ENCODE data around the gene INTS15. TPM values are rescaled to one million over a fixed set of nuclear protein-coding genes. Genes with fewer than 3 reads are reported as not detected.
A peak's percentile ranks its signal among the peaks of the same experiment; 100 is the strongest.

The INTS15 gene
- total RNA-seq, 1 experiment from 2014 or later: 35.0 TPM

DNA sequence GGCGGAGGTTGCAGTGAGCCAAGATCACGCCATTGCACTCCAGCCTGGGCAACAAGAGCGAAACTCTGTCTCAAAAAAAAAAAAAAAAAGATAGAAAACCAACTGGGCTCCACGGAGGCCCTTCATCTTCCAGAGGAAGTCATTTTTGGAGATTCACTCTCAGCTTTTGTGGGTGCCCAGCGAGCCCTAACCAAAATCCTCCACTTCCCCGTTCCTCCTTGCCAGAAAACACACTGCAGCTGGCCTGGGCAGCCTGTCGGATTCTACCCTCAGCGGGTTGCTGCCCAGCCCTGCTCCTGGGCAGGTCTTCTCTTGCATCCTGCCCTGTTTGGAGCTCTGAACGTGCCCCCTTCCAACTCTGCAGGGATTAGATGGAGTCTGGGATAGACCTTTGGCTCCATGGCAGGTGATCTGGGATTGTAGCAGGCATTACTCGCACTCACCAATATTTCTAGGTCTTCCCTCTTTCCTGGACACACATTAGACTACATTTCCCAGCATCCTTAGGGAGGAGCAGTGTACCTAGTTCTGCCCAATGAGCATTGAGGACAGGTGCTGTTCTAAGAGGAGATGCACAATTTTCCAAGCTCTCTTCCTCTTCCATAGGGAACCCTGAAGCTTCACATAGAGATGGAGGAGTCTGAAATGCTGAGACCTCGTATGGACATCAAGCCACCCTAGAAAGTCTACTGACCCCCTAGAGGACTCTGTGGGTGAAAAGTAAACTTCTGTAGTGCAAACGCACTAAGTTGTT is 43.1 kb upstream of the INTS15 start:
- Mint-ChIP-seq H3K27me3 (ENCODE audit: unreplicated experiment) (peaks cover 28% of the 10 kb centered on the region), H3K9me3 (ENCODE audit: low read depth, unreplicated experiment) (no peaks in the 10 kb centered on the region), H3K36me3 (ENCODE audit: insufficient read depth, unreplicated experiment) (no peaks in the 10 kb centered on the region), H3K27ac (ENCODE audit: unreplicated experiment) (no peak overlapping the region), H3K4me3 (ENCODE audit: low read depth, unreplicated experiment) (no peak overlapping the region), H3K4me1 (ENCODE audit: low read depth, unreplicated experiment) (no peaks in the 10 kb centered on the region)
- BruUV-seq (replicated peaks): no TSS peak
- CTCF ChIA-PET: interaction anchor here (0.6 to 1.6 kb wide), 3 partner anchors 12 to 34 kb away, joined by 3 to 6 read pairs (median 6); no protein-coding TSS in a partner anchor
- TF ChIP-seq, protein P1, sequence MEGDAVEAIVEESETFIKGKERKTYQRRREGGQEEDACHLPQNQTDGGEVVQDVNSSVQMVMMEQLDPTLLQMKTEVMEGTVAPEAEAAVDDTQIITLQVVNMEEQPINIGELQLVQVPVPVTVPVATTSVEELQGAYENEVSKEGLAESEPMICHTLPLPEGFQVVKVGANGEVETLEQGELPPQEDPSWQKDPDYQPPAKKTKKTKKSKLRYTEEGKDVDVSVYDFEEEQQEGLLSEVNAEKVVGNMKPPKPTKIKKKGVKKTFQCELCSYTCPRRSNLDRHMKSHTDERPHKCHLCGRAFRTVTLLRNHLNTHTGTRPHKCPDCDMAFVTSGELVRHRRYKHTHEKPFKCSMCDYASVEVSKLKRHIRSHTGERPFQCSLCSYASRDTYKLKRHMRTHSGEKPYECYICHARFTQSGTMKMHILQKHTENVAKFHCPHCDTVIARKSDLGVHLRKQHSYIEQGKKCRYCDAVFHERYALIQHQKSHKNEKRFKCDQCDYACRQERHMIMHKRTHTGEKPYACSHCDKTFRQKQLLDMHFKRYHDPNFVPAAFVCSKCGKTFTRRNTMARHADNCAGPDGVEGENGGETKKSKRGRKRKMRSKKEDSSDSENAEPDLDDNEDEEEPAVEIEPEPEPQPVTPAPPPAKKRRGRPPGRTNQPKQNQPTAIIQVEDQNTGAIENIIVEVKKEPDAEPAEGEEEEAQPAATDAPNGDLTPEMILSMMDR (IDR thresholded peaks at IDR 0.05; ENCODE audit: unreplicated experiment): no peak
- DNase-seq: no peak
- intact Hi-C loops (cut with micrococcal nuclease; ENCODE audit: unreplicated experiment): no loop called here

DNA sequence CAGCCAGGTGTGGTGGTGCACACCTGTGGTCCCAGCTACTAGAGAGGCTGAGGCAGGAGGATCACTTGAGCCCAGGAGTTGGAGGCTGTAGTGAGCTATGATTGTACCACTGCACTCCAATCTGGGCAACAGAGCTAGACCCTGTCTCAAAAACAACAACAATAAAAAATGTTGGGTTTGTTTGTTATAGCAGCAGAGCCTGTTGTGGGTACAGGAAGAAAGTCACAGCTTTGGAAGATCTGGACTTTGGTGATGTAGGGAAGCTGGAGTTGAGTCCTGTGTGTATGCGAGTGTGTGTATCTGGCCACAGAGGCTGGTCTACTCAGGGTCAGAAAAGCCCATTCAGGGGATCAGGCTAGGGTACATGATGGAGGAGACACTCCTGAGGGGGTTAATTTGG is 42.4 kb upstream of the INTS15 start:
- BruUV-seq (replicated peaks): no TSS peak

DNA sequence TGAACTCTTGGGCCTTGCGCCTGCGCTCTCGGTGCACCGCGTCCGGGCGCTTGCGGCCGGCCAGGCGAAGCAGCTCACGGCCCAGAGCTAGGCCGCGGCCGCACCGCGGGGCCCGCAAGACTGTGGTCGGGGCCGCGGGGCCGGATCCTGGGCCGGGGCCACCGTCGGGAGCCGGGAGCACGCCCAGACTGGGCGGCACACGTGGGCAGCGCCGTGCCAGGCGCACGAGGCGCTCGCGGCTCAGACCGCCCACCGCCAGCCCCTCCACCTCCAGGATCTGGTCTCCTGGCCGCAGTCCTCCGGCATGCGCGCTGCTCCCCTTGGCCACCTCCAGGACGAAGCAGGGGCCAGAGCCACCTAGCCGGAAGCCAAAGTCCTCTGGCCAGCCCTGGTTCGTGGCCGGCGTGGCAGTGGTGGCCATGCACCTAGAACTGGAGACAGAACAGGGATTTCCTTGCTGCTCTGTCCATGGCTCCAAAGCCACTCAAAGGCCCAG is 38.8 kb upstream of the INTS15 start, which contains the start of gene GRID2IP:
GRID2IP (minus strand) TSS at position 446 of the 496 bp plus-strand sequence; CDS start at position 421, 25 bp downstream.
- no TSS peak for BruUV-seq (replicated peaks)
- H3K9me3 Mint-ChIP-seq (ENCODE audit: low read depth, unreplicated experiment): no peaks in the 10 kb centered on the region
- DNase-seq: no peak
- no peaks in the 10 kb centered on the region for H3K4me1 Mint-ChIP-seq (ENCODE audit: low read depth, unreplicated experiment)
- H3K27ac Mint-ChIP-seq (ENCODE audit: unreplicated experiment): no peak within 1 kb of the TSS
- intact Hi-C loops (cut with micrococcal nuclease; ENCODE audit: unreplicated experiment): no loop called here
- TF ChIP-seq, protein P1 (IDR thresholded peaks at IDR 0.05; ENCODE audit: unreplicated experiment): no peak
- no peaks in the 10 kb centered on the region for H3K36me3 Mint-ChIP-seq (ENCODE audit: insufficient read depth, unreplicated experiment)
- CTCF ChIA-PET: interaction anchor here (0.6 to 0.7 kb wide), 3 partner anchors 55 to 1662 kb away, joined by 3 to 5 read pairs (median 3); no protein-coding TSS in a partner anchor
- H3K4me3 Mint-ChIP-seq (ENCODE audit: low read depth, unreplicated experiment): no peak within 1 kb of the TSS
- peaks cover 11% of the 10 kb centered on the region for H3K27me3 Mint-ChIP-seq (ENCODE audit: unreplicated experiment)

More for the DNA sequence above, 42.4 kb upstream of the INTS15 start:
- Mint-ChIP-seq H3K9me3 (ENCODE audit: low read depth, unreplicated experiment) (no peaks in the 10 kb centered on the region), H3K36me3 (ENCODE audit: insufficient read depth, unreplicated experiment) (no peaks in the 10 kb centered on the region), H3K4me3 (ENCODE audit: low read depth, unreplicated experiment) (no peak overlapping the region), H3K27ac (ENCODE audit: unreplicated experiment) (no peak overlapping the region), H3K4me1 (ENCODE audit: low read depth, unreplicated experiment) (no peaks in the 10 kb centered on the region), H3K27me3 (ENCODE audit: unreplicated experiment) (peaks cover 25% of the 10 kb centered on the region)
- DNase-seq: no peak
- CTCF ChIA-PET: interaction anchor here (0.6 to 1.6 kb wide), 2 partner anchors 11 to 446 kb away, joined by 4 to 6 read pairs; no protein-coding TSS in a partner anchor
- intact Hi-C loops (cut with micrococcal nuclease; ENCODE audit: unreplicated experiment): no loop called here
- TF ChIP-seq, protein P1 (IDR thresholded peaks at IDR 0.05; ENCODE audit: unreplicated experiment): no peak

DNA sequence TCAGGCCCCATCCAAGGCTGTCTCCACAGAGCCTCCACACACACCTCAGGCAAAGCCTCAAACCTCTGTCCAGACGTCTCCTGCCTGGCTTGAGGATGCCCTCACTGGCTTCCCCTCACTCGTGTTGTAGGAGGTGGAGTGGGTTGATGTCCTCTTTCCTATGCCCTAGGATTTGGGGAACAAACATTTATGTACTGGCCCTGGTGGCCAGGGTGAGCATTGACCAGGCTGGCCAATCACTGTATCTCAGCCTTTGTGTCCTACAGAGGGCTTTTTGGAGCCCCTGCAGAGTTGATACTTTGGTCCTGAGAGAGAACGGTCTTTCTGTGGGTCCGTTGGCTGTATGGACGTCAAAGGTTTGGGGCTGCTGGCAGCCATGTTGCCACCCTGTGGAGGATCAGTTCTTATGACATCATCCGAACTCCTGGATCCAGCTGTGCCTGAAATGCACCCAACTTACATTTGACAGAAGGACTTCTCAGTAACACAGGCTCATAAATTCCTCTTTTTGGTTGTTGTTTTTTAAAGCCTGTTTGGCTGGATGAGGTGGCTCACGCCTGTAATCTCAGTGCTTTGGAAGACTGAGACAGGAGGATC is 36.3 kb upstream of the INTS15 start:
- no peak overlapping the region for H3K4me3 Mint-ChIP-seq (ENCODE audit: low read depth, unreplicated experiment)
- TF ChIP-seq, protein P1 (IDR thresholded peaks at IDR 0.05; ENCODE audit: unreplicated experiment): peak; percentile 37
- H3K27me3 Mint-ChIP-seq (ENCODE audit: unreplicated experiment): peaks cover 12% of the 10 kb centered on the region
- no peak overlapping the region for H3K27ac Mint-ChIP-seq (ENCODE audit: unreplicated experiment)
- intact Hi-C loops (cut with micrococcal nuclease; ENCODE audit: unreplicated experiment): no loop called here
- H3K9me3 Mint-ChIP-seq (ENCODE audit: low read depth, unreplicated experiment): no peaks in the 10 kb centered on the region
- H3K4me1 Mint-ChIP-seq (ENCODE audit: low read depth, unreplicated experiment): no peaks in the 10 kb centered on the region
- DNase-seq: no peak
- BruUV-seq (replicated peaks): no TSS peak
- H3K36me3 Mint-ChIP-seq (ENCODE audit: insufficient read depth, unreplicated experiment): no peaks in the 10 kb centered on the region
- CTCF ChIA-PET: interaction anchor here (0.5 to 0.7 kb wide), 2 partner anchors 13 to 38 kb away, joined by 4 to 6 read pairs; no protein-coding TSS in a partner anchor

All from Calu3 (cell line).